NCI-H187 (cell line): ENCODE data around the gene TMEM62.

Experiments used
- DNase-seq, 2 experiments: peaks; one replicate each; lab custom pipeline; 2025; lab: John Stamatoyannopoulos, UW

TMEM62 gene

DNA sequence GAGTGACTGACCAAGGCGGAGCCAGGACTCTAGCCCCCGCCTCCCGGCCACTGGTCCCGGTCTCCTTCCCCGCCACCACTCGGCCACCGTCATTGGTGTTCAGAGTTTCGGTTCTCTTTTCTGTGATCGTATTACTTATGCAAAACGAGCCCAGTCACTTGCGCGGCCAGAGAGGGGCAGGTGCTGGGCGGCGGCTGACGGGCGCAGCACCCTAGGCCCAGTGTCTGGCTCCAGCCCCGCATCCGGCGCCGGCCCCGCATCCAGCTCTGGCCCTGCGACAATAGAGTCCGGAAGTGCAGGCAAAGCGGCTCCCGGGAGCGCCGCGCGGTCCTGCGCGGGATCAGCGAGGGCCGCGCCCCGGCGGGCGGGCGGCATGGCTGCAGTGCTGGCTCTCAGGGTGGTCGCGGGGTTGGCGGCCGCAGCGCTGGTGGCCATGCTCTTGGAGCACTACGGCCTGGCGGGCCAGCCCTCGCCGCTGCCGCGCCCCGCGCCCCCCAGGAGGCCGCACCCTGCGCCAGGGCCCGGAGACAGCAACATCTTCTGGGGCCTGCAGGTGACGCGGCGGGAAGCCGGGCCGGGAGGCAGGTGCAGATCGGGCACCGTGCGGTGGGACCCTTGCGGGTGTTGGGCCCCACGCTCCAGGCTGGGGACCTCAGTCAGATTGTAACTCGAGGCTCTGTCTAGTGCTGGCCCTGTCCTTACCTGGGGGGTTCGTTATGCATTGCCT, at the start of gene TMEM62:
Gene TMEM62 (plus strand): TSS at position 157 of the 727 bp plus-strand sequence. CDS start 217 bp downstream, at position 374.
- peak; percentile 26 to 41 for DNase-seq

DNA sequence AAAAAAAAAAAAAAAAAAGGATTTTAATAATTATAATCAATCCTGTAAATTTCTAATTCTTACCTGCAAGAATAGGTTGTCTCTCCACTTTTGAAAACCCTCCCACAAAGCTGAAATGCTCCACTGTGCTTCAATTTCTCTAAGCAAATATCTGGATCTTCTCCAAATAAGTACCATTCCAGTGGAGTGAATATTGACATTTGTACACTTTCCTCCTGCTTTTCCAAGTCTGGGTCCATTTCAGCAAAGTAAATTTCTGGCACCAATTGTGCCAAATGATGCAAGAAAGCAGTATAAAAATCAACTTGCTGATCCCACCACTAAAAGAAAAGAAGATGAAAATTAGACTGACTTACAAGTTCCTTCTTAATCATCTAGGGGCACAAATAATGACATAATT, 47.5 kb upstream of the TMEM62 start:
- DNase-seq: no peak

- DNase-seq: no peak
Measured at GRCh38 chr15:43086551-43086950, 46.8 kb upstream of the TMEM62 start.

GRCh38 chr15:43091859-43092258, 41.5 kb upstream of the TMEM62 start:
- DNase-seq: no peak

DNA sequence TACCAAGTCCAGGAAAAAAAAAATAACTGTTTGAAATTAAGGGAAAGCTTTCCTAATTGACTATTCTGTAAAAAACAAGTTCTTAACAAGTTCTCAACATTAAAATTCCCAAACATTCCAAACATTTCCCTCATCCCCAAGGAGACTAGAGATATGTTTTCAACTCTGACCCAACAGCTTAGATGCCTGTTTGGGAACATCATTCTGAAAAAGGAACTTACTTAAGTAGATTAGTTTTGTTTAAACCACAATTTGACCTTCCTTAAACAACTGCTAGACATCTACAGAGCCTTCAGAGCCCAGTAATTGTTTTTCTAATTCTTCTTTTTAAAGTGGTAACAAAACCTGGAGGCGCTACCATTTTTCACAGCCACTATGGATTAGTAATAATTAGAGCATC, 40.4 kb upstream of the TMEM62 start:
- DNase-seq: no peak

DNA sequence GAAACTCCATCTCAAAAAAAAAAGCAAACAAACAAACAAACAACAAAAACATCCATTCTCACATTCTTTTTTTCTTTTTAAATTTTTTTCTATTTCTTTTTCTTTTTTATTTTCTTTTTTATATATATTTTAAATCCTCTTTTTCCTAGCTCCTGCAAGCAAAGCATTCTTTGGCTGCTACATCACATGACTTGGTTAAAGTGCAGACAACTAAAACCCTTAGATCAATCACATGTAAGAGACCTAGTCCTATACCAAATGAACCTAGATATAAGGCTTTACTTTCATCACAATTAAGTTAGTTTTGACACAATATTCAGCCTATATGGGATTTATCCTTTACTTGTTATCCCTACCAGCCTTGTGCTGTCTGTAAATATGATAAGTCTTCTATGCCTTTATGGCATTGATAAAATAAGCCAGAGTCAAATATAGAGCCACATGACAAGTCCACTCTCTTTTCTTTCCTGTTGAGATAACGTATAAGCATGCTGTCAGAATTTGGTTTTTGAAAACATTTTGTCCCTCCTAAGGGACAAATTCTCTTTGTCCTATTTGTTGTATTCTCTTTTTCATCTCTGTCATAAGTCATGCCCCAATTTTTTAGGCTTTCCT, 38.9 kb upstream of the TMEM62 start:
- no peak for DNase-seq

DNA sequence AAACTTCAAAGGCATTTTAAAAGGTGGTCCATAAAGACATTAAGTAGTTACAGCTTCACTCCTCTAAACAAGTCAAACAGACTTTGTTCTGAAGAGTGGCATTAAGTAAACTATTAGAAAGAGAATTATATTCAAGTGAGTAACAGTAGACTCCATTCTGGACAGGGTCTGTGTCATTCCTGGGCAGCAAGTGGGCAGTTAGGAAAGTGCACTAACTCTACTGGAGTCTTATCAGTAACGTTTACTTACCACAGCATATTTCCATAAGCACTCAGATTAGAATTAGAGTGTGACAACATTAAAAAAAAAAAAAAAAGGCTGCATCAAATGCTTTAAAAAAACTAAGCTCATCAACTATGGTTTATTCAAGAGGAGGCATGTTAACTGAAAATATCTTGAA, 38.1 kb upstream of the TMEM62 start:
- DNase-seq: no peak

- DNase-seq: no peak
Measured at GRCh38 chr15:43095708-43096347, 37.6 kb upstream of the TMEM62 start.

DNA sequence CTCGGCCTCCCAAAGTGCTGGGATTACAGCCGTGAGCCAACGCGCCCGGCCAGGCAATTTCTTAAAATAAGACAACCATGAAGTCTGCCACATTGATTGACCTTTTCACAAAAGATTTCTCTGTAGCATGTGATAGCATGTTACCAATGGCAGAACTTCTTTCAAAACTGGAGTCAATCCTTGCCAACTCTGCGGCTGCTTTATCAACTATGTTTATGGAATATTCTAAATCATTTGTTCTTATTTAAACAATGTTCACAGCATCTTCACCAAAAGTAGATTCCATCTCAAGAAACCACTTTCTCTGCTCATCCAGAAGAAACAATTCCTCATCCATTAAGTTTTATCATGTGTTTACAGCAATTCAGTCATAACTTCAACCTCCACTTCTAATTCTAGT, 37.0 kb upstream of the TMEM62 start:
- no peak for DNase-seq

- DNase-seq: no peak
Measured at GRCh38 chr15:43099105-43099845, 34.1 kb upstream of the TMEM62 start.

DNA sequence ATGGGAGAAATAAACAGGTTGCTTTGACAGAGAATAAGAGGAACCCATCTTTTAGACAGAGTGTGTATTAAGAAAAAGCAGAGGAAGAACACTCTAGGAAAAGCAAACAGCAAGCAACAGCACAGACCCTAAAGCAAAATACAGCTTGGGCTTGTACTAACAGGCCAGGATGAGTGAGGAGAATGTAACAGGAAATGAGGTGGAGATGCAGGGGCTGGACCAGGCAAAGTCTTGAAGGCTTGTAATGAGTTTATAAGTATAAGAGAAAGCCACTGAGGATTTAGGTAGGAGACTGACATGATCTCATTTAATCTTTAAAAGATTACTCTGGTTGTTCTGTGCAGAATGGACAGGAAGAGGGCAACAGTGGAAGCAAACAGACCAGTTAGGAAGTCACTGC, 32.4 kb upstream of the TMEM62 start:
- DNase-seq: no peak

DNA sequence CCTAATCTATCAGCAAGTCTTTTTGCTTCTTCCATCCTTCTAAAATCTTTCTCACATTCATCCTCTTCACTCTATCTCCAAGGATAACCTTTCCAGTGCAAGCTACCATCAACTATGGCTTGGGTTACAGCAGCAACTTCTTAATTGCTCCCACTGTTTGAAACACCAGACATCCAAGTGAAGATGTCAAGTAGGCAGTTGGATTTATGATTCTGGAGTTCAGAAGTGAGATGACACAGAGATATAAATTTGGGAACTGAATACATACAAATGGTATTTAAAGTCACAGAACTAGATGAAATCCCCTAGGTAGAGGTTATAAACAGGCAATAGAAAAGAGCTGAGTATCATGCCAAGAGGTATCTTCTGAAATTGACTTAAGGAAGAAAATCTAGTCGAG, 31.2 kb upstream of the TMEM62 start:
- no peak for DNase-seq

DNA sequence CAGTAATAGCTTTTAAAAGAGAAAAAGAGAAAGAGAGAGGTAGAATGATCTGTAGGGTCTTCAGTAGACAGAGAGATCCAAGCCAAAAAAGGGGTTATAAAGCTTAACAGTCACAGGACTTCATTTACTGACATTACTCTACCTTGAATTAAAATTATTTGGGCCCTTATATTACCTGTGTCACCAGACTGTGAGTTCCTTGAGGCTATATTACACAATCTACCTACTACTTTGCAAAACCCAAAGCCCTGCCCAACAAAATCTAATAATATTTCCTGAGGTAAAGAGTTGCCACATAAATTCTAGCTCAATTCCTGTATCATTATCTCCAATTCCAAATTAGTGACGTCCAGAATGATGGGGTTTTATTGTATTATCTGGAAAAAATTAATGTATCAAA, 29.5 kb upstream of the TMEM62 start:
- DNase-seq: no peak

DNA sequence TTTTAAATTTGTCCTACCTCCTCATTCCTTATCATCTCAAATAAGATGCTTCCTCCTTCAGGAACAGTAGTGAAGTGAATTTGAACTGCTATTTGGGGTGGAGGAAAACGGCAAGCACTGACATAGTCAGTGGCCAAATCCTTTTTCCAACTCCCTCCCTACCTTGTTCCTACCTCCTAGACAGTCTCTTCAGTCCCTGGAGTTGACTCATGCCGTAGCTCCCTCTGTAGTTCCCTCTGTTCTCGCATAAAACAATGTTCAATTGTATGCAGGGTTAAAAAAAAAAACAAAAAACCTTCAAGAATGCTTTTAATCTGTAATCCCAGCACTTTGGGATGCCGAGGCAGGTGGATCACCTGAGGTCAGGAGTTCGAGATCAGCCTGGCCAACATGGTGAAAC, 29.0 kb upstream of the TMEM62 start:
- DNase-seq: no peak

GRCh38 chr15:43105077-43105736, 28.2 kb upstream of the TMEM62 start:
- no peak for DNase-seq

DNA sequence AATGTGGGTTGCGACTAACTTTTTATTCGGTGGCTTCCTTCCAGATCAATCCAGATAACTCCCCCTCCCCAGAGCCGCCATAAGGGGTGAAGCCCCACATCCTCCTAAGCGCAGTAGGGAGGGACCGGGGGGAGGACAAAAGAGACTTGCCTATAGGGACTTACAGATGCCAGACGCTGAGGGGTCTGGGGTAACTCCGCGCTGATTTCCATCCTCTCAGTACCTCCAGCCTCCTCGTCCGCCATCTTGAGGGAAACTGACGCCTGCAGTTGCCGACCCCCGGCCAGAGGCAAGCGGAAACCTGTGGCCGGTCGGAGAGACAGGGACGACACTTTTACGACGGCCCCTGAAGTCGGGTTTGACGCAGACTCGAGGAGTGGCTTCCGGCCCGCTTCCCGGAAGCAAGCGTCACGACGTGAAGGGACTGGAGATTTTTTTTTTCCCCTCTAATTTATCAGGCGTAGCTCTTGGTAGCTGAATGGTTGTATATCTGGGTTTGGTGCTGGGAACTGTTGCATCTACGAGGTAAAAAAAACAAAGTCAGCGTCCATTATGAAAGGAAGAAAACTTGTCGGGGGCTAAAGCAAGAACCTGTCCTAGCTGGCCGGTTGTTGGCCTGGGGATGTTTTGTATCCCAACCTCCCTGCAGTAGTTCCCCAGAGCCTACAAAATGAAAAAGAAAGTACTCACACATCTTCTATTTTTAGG, 27.5 kb upstream of the TMEM62 start, which contains the start of gene UBR1:
Gene UBR1 (minus strand): TSS at position 261 of the 708 bp plus-strand sequence. CDS start 16 bp downstream, at position 245.
- peak; percentile 28 to 68 for DNase-seq

DNA sequence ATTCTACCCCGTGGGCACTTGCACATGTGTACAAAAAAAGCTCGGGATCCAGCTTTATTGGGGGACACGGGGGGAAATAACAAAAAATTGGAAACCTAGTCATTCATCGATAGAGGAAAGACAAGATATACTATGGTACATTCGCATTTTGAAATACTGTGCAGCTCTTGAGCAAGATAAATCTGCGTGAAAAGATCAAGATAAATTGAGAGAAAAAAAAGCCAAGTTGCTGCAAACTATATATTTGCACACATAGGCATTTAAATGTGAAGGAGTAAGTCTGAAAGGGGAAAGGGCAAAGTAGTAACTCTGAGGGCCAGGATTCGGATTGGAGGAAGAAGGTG, 26.9 kb upstream of the TMEM62 start:
- DNase-seq: no peak

GRCh38 chr15:43107751-43108150, 25.6 kb upstream of the TMEM62 start:
- no peak for DNase-seq

DNA sequence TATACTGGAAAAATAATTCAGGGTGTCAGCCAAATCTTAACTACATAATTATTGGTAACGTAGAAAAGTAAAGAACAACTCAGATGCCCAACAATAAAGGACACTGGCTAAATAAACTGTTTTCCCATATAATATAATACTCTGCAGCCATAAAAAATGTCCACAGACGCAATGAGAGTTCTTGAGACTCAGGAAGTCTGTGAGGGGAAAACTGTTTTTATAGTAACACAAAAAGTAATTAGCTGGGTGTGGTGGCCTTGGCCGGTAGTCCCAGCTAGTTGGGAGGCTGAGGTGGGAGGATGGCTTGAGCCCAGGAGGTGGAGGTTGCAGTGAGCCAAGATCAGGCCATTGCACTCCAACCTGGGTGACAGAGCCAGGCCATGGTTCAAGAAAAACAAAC, 22.0 kb upstream of the TMEM62 start:
- DNase-seq: no peak

GRCh38 chr15:43118286-43118685, 15.1 kb upstream of the TMEM62 start:
- DNase-seq: no peak

DNA sequence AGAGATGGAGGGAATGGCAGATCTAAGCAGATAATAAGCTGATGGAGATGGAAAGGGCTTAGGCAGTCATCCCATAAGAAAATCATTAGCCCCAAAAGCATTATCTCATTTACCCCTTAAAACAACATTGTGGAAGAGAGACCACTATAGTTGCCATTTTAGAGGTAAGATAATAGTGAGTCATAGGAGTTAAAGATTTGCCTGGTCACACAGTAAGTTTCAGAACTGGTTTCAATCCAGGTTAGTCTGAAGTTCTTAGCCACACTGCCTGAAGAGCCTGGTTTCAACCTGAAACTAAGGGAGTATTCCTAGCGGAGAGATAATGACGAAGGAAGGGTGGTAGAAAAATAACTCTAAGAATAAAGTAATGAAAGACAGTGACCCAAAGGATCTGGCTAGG, 14.6 kb upstream of the TMEM62 start:
- DNase-seq: no peak
